K562 (cell line): ENCODE data around the gene CD2. TPM values are rescaled to one million over a fixed set of nuclear protein-coding genes. Genes with fewer than 3 reads are reported as not detected.

Experiments
- ATAC-seq: fragments of 200-7000 bp; cut with Tn5 transposase; 3 replicates; pipeline ENCODE4 v1.9.1; 2020; ENCODE audit warnings: moderate library complexity
- BruUV-seq: library from RNA; stranded (reverse); fragments of 400-500 nt; replicated peaks from 2 replicates; lab custom pipeline; 2021; lab: Mats Ljungman, UMichigan
- CTCF ChIA-PET: fragments of 300-600 bp; formaldehyde crosslinking; extraction: SDS; loops from one replicate; lab custom pipeline; 2021; ENCODE audit warnings: low intra/inter-chr PET ratio; lab: Yijun Ruan, JAX
- POLR2A ChIA-PET: fragments of 300-600, 350-650 bp; sonication (Branson Sonifier 250); formaldehyde crosslinking; extraction: SDS; loops from one replicate; lab custom pipeline; 2021; ENCODE audit warnings: antibody characterized with exemption, inconsistent platforms; lab: Yijun Ruan, JAX
- DNase-seq, 4 experiments: peaks; one replicate each; pipeline versions ENCODE4 v3.0.0 to v3.0.0-alpha.2; 2011 to 2018; ENCODE audit warnings: low spot score in 3 of 4, mixed read lengths in 3 of 4; ENCODE audit errors: extremely low read depth in 1 of 4
- FAIRE-seq: peaks from 2 replicates; lab custom pipeline; 2011; peaks lifted over from hg19 to GRCh38; lab: Jason Lieb, UNC
- H2AFZ ChIP-seq: 2 replicates; pipeline ENCODE4 v1.6.0; 2011; ENCODE audit warnings: low read depth, low read length, control low read depth, inconsistent platforms
- H3K27ac ChIP-seq: fragments of 200-600 bp; 3 replicates; pipeline ENCODE4 v1.8.0; 2011; ENCODE audit warnings: low read depth, mild to moderate bottlenecking, control low read depth, inconsistent platforms, low read length, moderate library complexity, mixed read lengths; ENCODE audit errors: extremely low read depth
- H3K27me3 ChIP-seq, 2 experiments: fragments of 300-600 bp in 1 of 2; 2 replicates in 1 of 2; 3 replicates in 1 of 2; pipeline versions ENCODE4 v1.6.0 to v1.8.0; 2011; ENCODE audit warnings: inconsistent platforms in 2 of 2, low read length in 2 of 2, mild to moderate bottlenecking in 1 of 2, mixed read lengths in 1 of 2, moderate library complexity in 1 of 2; ENCODE audit not compliant: control insufficient read depth in 2 of 2, insufficient read depth in 2 of 2
- H3K36me3 ChIP-seq: fragments of 300-600 bp; 3 replicates; pipeline ENCODE4 v1.8.0; 2011; ENCODE audit warnings: mild to moderate bottlenecking, low read length, inconsistent platforms; ENCODE audit not compliant: control insufficient read depth, insufficient read depth
- H3K4me1 ChIP-seq, 2 experiments: fragments of 200-600 bp in 1 of 2; replicated peaks in 1 of 2; 2 replicates in 1 of 2; 3 replicates in 1 of 2; pipeline versions ENCODE4 v1.5.1 to v1.8.0; 2011; ENCODE audit warnings: inconsistent platforms in 2 of 2, low read length in 2 of 2, mild to moderate bottlenecking in 1 of 2, mixed read lengths in 1 of 2, moderate library complexity in 1 of 2; ENCODE audit not compliant: control insufficient read depth in 2 of 2, insufficient read depth in 2 of 2
- H3K4me2 ChIP-seq: 2 replicates; pipeline ENCODE4 v1.6.1; 2011; ENCODE audit warnings: low read length, control low read depth, inconsistent platforms, mixed read lengths; ENCODE audit not compliant: insufficient read depth
- H3K4me3 ChIP-seq: fragments of 200-600 bp; sonication (generic), shearing (Covaris generic); 2 replicates; pipeline ENCODE4 v1.5.1; 2016; ENCODE audit warnings: control low read depth, inconsistent platforms
- H3K79me2 ChIP-seq: fragments of 200-600 bp; 3 replicates; pipeline ENCODE4 v1.8.0; 2011; ENCODE audit warnings: low read length, inconsistent platforms; ENCODE audit not compliant: control insufficient read depth, insufficient read depth
- H3K9ac ChIP-seq, 2 experiments: 2 replicates each; pipeline versions ENCODE4 v1.6.0 to v1.6.1; 2011; ENCODE audit warnings: low read depth in 2 of 2, low read length in 2 of 2, control low read depth in 1 of 2, inconsistent platforms in 1 of 2, mild to moderate bottlenecking in 1 of 2, mixed read lengths in 1 of 2; ENCODE audit not compliant: insufficient read depth in 1 of 2
- H3K9me1 ChIP-seq: one replicate; pipeline ENCODE4 v1.6.0; 2011; ENCODE audit warnings: inconsistent platforms, mild to moderate bottlenecking, low read length, moderate library complexity; ENCODE audit not compliant: control insufficient read depth, insufficient read depth
- H3K9me3 ChIP-seq: replicated peaks from 2 replicates; pipeline ENCODE4 v1.5.1; 2011; ENCODE audit warnings: low read depth, low read length, inconsistent platforms; ENCODE audit not compliant: control insufficient read depth, insufficient read depth
- H4K20me1 ChIP-seq: replicated peaks from 2 replicates; pipeline ENCODE4 v1.6.1; 2011; ENCODE audit warnings: low read length, inconsistent platforms, mixed read lengths; ENCODE audit not compliant: control insufficient read depth, insufficient read depth
- ARID1B ChIP-seq: fragments of 450-650 bp; IDR thresholded peaks from 2 replicates; pipeline ENCODE4 v1.6.1; 2016; ENCODE audit warnings: antibody characterized with exemption, mild to moderate bottlenecking, inconsistent platforms
- CBX3 ChIP-seq, 2 experiments: IDR thresholded peaks; 1 replicate in 1 of 2; 2 replicates in 1 of 2; pipeline ENCODE4 v1.6.1; 2012; ENCODE audit warnings: inconsistent platforms in 2 of 2, low read length in 2 of 2, borderline replicate concordance in 1 of 2, control low read depth in 1 of 2
- CEBPZ ChIP-seq: fragments of 150-350 bp; IDR thresholded peaks from 2 replicates; pipeline ENCODE4 v1.6.1; 2014; ENCODE audit warnings: low read depth, mild to moderate bottlenecking, low read length, borderline replicate concordance
- CTBP1 ChIP-seq: fragments of 450-650 bp; IDR thresholded peaks from 2 replicates; pipeline ENCODE4 v1.6.1; 2016; ENCODE audit warnings: borderline replicate concordance
- KAT8 ChIP-seq: fragments of 450-650 bp; IDR thresholded peaks from 2 replicates; pipeline ENCODE4 v1.6.1; 2016; ENCODE audit warnings: low read depth, mild to moderate bottlenecking
- MITF ChIP-seq: IDR thresholded peaks from 2 replicates; pipeline ENCODE4 v1.6.1; 2014; ENCODE audit warnings: antibody characterized with exemption
- RB1 ChIP-seq: fragments of 450-650 bp; IDR thresholded peaks from 2 replicates; pipeline ENCODE4 v1.6.1; 2017; ENCODE audit warnings: low read depth, mild to moderate bottlenecking
- STAT5B ChIP-seq: fragments of 250-450 bp; sonication (Bioruptor Pico); IDR thresholded peaks from 2 replicates; pipeline ENCODE4 v1.8.0; 2021; ENCODE audit warnings: mild to moderate bottlenecking, inconsistent platforms
- TARDBP ChIP-seq: fragments of 450-650 bp; IDR thresholded peaks from 2 replicates; pipeline ENCODE4 v1.6.1; 2016
- TSC22D4 ChIP-seq: fragments of 450-650 bp; IDR thresholded peaks from 2 replicates; pipeline ENCODE4 v1.6.1; 2016; ENCODE audit warnings: missing genetic modification characterization, missing biosample characterization, control low read depth
- WGBS: fragments of 100-300 bp; shearing (Covaris generic); methylation state at CpG from one replicate; pipeline ENCODE4 v1.1.6; 2016; ENCODE audit warnings: low coverage, mixed read lengths; ENCODE audit not compliant: insufficient coverage; ENCODE audit errors: missing lambda C conversion rate; 5-methylcytosine and 5-hydroxymethylcytosine counted together
- in situ Hi-C: fragments of 300-500 bp; cut with MboI; formaldehyde crosslinking; loops from 4 replicates; pipeline ENCODE4 v1.15.0; 2018; ENCODE audit warnings: inconsistent platforms, mixed read lengths
- intact Hi-C: fragments of 100-400 bp; cut with micrococcal nuclease; formaldehyde crosslinking; loops from 2 replicates; pipeline ENCODE4 v1.14.2; 2022
- polyA plus RNA-seq, 8 experiments: library from polyadenylated mRNA; depleted of rRNA in 4 of 8; stranded (reverse) in 5 of 8; unstranded in 3 of 8; fragments of >200 nt; fragmentation: Nextera tagmentation in 2 of 8; fragmentation: Illumina TruSeq in 1 of 8; extraction: Ambion mirVana in 2 of 8; extraction: Trizol in 1 of 8; gene quantifications; 2 replicates each; pipeline versions ENCODE4 v1.2.1 to v1.2.3, GENCODE V29; 2011 to 2014; ENCODE audit warnings: inconsistent platforms in 1 of 8, missing spikeins in 1 of 8
- total RNA-seq, 7 experiments: library from RNA; depleted of rRNA in 6 of 7; stranded (reverse); fragments of >200 nt in 6 of 7; fragmentation: Illumina TruSeq in 2 of 7; extraction: Trizol in 2 of 7; gene quantifications; 2 replicates each; pipeline versions ENCODE4 v1.2.1 to v1.2.3, GENCODE V29; 2011 to 2021; ENCODE audit warnings: low replicate concordance in 1 of 7

Gene CD2
- total and polyA plus RNA-seq, 9 of the 15 experiments (the other 6 are each of a cell fraction or from before 2014, with no cell fraction given) = 0.07 to 0.16 TPM; not detected in 7

GRCh38 chr1:116721039-116721405, 33.2 kb upstream of the CD2 start:
- Histone ChIP-seq H3K4me1 (peaks cover 0 to 6% of the 10 kb centered on the region in 2 experiments; a peak in 2 of 5 replicates), H3K79me2 (no peaks in the 10 kb centered on the region), H4K20me1 (no peaks in the 10 kb centered on the region), H3K27ac (no peak overlapping the region), H3K36me3 (no peaks in the 10 kb centered on the region), H3K27me3 (no peaks in the 10 kb centered on the region), H3K9me1 (no peaks in the 10 kb centered on the region), H3K4me2 (no peak overlapping the region), H2AFZ (no peak overlapping the region), H3K9me3 (no peaks in the 10 kb centered on the region), H3K9ac (no peak overlapping the region), H3K4me3 (no peak overlapping the region)
- intact Hi-C loops = loop anchor here (5.0 kb wide), 2 partner anchors 34 to 149 kb away; partner anchors contain the start of gene CD58
- FAIRE-seq = no peak
- WGBS = 60% methylated on average over 5 of the region's 5 CpGs
- no TSS peak for BruUV-seq
- no peak for ATAC-seq
- ChIA-PET CTCF (no interaction called here), POLR2A (interaction anchor here (0.8 kb wide), 1 partner anchor 230 kb away, joined by 3 read pairs; no protein-coding TSS in a partner anchor)
- in situ Hi-C loops = no loop called here
- no peak for DNase-seq
- TF ChIP-seq ARID1B (no peak), KAT8 (no peak), CTBP1 (no peak), CBX3 (IDR thresholded peaks at IDR 0.05; ENCODE audit: borderline replicate concordance in 1 of 2, low read length in 2 of 2) (no peak), MITF (no peak), RB1 (no peak), CEBPZ (no peak), TARDBP (no peak), STAT5B (no peak), TSC22D4 (tag) (no peak)
